Tibial nerve (tissue), 4 donors: ENCODE measurements around the gene USH1G.

ENCODE experiments used
- CTCF ChIP-seq, 5 experiments: fragments of 200-600 bp in 3 of 5; fragments of 450-650 bp in 2 of 5; sonication (generic) in 3 of 5; IDR thresholded peaks; one replicate each; pipeline ENCODE4 v1.5.1; 2016 to 2019; ENCODE audit warnings: antibody characterized with exemption in 5 of 5, mild to moderate bottlenecking in 3 of 5, moderate library complexity in 2 of 5
- EP300 ChIP-seq, 2 donors: sonication (generic); formaldehyde crosslinking; IDR thresholded peaks; one replicate each; pipeline ENCODE4 v1.6.1; 2017; ENCODE audit warnings: antibody characterized with exemption in 2 of 2, mild to moderate bottlenecking in 1 of 2

DNA sequence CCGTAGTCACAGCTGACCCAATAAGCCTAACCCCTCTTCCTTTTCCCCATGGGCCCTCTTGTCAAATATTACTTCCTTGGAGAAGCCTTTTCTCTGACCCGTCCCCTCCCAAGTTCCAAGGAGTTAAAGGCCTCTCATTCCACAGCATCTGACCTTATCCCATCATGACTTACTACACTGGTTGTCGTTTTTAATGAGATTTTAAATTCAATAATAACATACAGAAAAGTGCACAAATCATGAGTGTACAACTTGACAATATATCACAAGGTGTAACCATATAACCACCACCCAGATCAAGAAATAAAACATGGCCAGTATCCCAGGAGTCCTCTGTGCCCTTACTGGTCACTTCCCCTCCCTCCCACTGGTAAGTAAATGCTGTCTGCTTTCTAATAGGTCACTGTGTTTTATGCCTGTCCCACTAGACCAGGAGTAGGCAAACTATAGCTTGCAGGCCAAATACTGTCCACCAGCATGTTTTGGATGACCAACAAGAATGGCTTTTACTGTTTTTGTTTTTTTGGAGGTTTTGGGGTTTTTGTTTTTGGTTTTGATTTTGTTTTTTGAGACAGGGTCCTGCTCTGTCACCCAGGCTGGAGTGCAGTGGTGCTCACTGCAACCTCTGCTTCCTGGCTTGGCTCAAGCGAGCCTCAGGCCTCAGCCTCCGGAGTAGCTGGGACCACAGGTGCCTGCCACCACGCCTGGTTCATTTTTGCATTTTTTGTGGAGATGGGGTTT, 49.0 kb downstream of the USH1G start:
- TF ChIP-seq EP300 (IDR thresholded peaks at IDR 0.05) (no peak), CTCF (IDR thresholded peaks at IDR 0.05) (no peak)
